Spleen (tissue), 7 donors: ENCODE data around the gene ASAP2.

ENCODE experiments used
- CTCF ChIP-seq, 11 experiments: fragments of 200-600 bp in 7 of 11; fragments of 450-650 bp in 4 of 11; sonication (generic) in 4 of 11; IDR thresholded peaks in 8 of 11; conservative IDR thresholded peaks in 3 of 11; 1 replicate in 7 of 11; 2 replicates in 4 of 11; pipeline versions ENCODE4 v1.4.0 to v1.8.0; 2016 to 2021; ENCODE audit warnings: antibody characterized with exemption in 11 of 11, inconsistent platforms in 4 of 11, mild to moderate bottlenecking in 1 of 11
- POLR2A ChIP-seq, 3 donors: fragments of 450-650 bp; IDR thresholded peaks; one replicate each; pipeline ENCODE4 v1.5.1; 2017; ENCODE audit warnings: antibody characterized with exemption in 3 of 3, mild to moderate bottlenecking in 1 of 3
- POLR2AphosphoS5 ChIP-seq, 3 donors: sonication (generic); formaldehyde crosslinking; IDR thresholded peaks; one replicate each; pipeline ENCODE4 v1.5.1; 2017; ENCODE audit warnings: antibody characterized with exemption in 3 of 3
- donor health status: DM: no; HTN: no; CAD: no; lungs with moderate emphysema.
- donor health status: DM: no; HTN: no; CAD: no.
- donor health status: DM: no; HTN: no; CAD: no.

DNA sequence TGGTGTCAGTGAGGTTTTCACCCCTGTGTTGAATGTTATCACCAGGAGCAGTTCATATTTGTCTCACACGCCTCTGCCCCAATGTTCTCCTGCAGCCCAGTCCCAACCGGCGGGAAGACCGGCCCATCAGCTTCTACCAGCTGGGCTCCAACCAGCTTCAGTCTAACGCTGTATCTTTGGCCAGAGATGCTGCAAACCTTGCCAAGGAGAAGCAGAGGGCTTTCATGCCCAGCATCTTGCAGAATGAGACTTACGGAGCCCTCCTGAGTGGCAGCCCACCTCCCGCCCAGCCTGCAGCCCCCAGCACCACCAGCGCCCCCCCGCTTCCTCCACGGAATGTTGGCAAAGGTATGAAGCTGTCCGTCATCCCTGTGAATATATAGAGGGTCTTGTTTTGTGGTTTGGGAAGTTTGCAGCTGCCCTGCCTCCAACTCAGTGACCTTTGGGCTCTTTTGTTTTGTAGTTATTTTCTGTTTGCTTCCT, 181.6 kb downstream of the ASAP2 start:
- no peak for TF ChIP-seq POLR2A (IDR thresholded peaks at IDR 0.05)
- TF ChIP-seq CTCF (IDR thresholded peaks at IDR 0.05 in 8 of 11, conservative IDR thresholded peaks at IDR 0.05 in 3 of 11) = no peak
- no peak for TF ChIP-seq POLR2AphosphoS5 (IDR thresholded peaks at IDR 0.05)
